ENCODE results near the gene DNAJC10.

The DNAJC10 gene

GRCh38 chr2:182833084-182833854 is 117.2 kb downstream of the DNAJC10 start:
- no peak for DNase-seq (ENCODE audit: low read depth in 2 of 2)

- no peak for DNase-seq (ENCODE audit: low read depth in 2 of 2)
Observed at GRCh38 chr2:182834293-182834692, 118.2 kb downstream of the DNAJC10 start.

GRCh38 chr2:182836451-182836850 is 120.4 kb downstream of the DNAJC10 start:
- no peak for DNase-seq (ENCODE audit: low read depth in 2 of 2)

Measured in stimulated activated CD4-positive, alpha-beta T cell treated with anti-CD3 and anti-CD28 coated beads, Interleukin-1b, Interleukin-23, amount 100 ng/mL, for 1 hour (primary cell).